Measurements from ENCODE around the gene BICD1.

DNA sequence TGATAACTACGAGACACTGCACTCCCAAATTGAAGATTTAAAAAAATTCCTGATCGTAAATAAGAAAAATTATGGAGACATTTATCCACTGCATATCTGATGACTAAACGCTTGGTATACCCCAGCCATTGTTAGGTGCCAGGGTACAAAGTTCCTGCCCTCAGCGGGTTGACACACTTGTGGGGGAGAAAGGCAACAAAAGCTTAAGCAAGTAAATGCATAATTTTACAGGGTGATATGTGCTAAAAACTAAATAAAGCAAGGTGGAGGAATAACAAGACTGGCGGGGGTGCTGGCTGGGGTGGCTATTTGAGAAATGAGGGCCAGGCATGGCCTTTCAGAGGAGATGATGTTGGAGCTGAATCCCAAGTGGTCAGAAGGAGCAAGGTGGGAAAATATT is 25.0 kb downstream of the BICD1 start:
- TF ChIP-seq POLR2A (IDR thresholded peaks at IDR 0.05): no peak
- TF ChIP-seq CTCF (IDR thresholded peaks at IDR 0.05): no peak

Measured in right lobe of liver (tissue), 4 donors.